HK-2 (cell line): Measurements from ENCODE around the gene ADK.
A peak's percentile ranks its signal among the peaks of the same experiment; 100 is the strongest.
"Not testable (repeated sequence)": the region's sequence is repeated elsewhere in the genome, so short reads cannot be mapped to it uniquely, and the experiment has no call there.

Experiments
- DNase-seq: peaks from one replicate; pipeline ENCODE4 v3.0.0-alpha.2; 2018; ENCODE audit not compliant: unreplicated experiment

Gene ADK

DNA sequence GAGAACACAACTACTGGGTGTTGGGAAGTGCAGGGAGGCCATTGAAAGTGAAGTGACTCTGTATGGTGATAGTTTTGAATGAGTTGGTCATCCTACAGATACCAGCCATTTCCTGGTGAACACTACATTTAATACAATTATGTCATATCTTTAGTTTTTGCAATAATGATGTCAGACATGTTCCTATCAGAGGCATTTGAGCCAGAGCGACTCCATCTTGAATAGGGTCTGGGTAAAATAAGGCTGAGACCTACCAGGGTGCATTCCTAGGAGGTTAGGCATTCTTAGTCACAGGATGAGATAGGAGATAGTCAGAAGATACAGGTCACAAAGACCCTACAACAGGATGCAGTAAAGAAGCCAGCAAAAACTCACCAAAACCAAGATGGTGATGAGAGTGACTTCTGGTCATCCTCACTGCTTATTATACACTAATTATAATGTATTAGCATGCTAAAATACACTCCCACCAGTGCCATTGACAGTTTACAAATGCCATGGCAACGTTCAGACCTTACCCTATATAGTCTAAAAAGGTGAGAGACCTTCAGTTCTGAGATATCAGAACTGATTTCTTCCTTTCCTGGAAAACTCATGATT lies 28.2 kb downstream of the ADK start:
- no peak for DNase-seq

GRCh38 chr10:74186678-74187077 lies 35.7 kb downstream of the ADK start:
- DNase-seq, result no peak

DNA sequence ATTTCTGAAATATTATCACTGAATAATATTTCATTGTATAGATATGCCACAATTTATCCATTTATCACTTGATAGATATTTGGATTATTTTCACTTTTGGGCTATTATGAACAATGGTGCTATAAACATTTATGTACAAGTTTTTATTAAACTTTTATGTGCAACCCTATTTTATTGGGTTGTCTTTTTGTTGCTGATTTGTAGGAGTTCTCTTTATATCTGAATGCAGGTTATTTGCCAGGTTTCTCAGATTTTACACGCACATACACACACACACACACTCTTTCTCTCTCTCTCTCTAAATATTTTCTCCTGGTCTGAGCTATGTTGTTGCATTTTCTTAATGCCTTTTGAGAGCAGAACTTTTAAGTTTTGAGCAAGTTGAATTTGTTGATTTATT lies 36.2 kb downstream of the ADK start:
- no peak for DNase-seq

DNA sequence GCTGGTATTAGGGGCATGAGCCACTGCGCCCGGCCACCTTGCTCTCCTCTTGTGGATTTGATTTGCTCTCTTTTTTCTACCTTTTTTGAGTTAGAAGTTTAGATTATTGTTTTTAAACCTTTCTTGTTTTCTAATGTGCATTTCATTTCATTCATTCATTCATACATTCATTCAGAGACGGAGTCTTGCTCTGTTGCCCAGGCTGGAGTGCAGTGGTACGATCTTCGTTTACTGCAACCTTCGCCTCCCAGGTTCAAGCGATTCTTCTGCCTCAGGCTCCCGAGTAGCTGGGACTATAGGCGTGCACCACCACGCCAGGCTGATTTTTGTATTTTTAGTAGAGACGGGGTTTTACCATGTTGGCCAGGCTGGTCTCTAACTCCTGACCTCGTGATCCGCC lies 37.6 kb downstream of the ADK start:
- not testable (repeated sequence) for DNase-seq

GRCh38 chr10:74189999-74190421 lies 39.0 kb downstream of the ADK start:
- peak; percentile 44 for DNase-seq

- no peak for DNase-seq
These were observed 39.5 kb downstream of the ADK start for GRCh38 chr10:74190494-74190893.

DNA sequence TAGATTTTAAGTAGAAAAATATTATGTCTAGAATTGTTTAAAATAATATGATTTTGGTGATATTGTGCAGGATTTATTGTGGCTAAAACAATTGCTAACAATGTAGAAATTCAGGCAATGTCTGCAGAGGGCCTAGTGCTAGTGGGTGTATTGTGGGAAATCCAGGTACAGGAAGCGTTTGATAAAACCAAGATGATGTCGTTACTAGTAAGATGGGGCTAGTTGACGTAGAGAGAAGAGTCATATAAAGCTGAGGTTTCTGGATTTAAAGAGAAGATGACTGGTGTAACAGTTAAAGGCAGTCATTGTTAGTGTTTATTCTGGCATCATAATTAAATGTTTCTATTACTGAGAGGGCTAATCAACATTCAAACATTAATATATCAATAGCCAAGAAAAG lies 43.5 kb downstream of the ADK start:
- DNase-seq, result no peak

GRCh38 chr10:74194999-74195398 lies 44.0 kb downstream of the ADK start:
- no peak for DNase-seq

GRCh38 chr10:74199315-74199714 lies 48.3 kb downstream of the ADK start:
- no peak for DNase-seq

DNA sequence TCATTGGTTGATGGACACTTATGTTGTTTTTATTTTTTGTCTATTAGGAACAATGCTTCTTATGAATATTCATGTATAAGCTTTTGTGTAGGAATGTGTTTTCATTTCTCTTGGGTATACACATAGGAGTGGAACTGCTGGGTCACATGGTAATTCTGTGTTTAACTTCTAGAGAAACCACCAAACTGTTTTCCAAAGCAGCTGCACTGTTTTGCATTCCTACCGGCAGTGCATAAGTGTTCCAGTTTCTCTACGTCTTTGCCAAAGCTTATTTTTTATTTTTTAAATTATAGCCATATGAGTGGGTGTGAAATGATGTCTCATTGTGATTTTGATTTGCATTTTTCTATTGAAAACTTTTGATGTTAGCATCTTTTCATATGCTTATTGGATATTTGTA lies 51.3 kb downstream of the ADK start:
- DNase-seq, result no peak

DNA sequence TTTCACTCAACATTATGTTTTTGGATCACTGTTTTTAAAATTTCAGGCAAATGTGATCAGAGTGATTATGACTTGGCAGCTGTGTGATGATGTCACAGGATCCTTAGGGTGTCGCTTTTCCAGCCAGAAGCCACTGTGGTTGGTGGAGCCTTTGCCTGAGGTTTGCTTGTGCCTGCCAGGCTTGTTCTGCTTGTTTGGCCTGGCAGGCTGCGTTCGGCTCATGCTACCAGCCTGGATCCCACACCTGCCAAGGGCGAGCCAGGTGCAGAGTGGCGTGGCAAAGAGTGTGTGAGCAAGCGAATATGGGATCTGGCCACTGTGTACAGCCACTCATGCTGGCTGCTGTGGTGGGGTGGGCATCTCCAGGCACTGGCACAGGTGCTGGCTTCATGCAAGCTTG lies 55.7 kb downstream of the ADK start:
- DNase-seq, result no peak

GRCh38 chr10:74207691-74208480 lies 56.9 kb downstream of the ADK start:
- no peak for DNase-seq

DNA sequence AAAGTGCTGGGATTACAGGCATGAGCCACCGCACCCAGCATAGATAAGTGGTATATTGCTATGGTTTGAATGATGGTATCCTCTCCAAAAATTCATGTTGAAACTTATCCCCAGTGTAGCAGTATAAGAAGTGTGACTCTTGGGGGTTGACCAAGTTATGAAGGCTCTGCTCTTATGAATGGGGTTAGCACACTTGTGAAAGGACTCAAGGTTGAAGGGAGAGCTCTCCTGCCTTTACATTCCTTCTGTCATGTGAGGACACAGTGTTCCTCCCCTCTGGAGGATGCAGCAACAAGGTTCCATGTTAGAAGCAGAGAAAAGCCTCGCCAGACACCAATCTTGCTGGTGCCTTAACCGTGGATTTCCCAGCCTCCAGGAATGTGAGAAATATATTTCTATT lies 58.0 kb downstream of the ADK start:
- DNase-seq, result no peak

DNA sequence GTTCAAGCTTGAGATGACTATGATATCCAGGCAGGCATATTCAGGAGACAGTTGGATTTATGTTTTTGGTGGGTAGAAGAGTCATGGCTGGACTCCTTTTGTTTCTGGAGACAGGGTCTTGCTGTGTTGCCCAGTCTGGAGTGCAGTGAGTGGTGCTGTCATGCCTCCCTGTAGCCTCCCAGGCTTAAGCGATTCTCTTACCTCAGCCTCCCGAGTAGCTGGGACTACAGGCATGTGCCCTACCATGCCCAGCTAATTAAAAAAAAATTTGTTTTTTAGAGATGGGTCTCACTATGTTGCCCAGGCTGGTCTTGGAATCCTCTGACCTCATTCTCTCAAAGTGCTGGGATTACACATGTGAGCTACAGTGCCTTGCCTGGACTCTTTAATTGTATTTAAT lies 62.0 kb downstream of the ADK start:
- DNase-seq, result no peak

- no peak for DNase-seq
These were observed 62.6 kb downstream of the ADK start for GRCh38 chr10:74213571-74214162.

- DNase-seq, result not testable (repeated sequence)
These were observed 66.1 kb downstream of the ADK start for GRCh38 chr10:74217110-74217509.

- not testable (repeated sequence) for DNase-seq
These were observed 71.4 kb downstream of the ADK start for GRCh38 chr10:74222467-74222866.

- peak; percentile 63 for DNase-seq
These were observed 72.9 kb downstream of the ADK start for GRCh38 chr10:74223755-74224529.

- no peak for DNase-seq
These were observed 76.8 kb downstream of the ADK start for GRCh38 chr10:74227697-74228424.

DNA sequence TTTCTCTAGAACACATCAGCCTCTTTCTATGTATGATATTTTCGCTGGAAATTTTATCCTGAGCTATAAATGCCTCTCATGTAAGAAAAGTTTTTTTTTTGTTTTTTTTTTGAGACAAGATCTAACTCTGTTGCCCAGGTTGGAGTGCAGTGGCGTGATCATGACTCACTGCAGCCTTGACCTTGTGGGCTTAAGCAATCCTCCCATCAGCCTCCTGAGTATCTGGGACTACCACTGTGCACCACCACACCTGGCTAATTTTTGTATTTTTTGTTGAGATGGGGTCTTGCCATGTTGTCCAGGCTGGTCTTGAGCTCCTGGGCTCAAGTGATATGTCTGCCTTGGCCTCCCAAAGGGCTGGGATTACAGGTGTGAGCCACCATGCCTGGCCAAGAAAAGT lies 80.4 kb downstream of the ADK start:
- no peak for DNase-seq

DNA sequence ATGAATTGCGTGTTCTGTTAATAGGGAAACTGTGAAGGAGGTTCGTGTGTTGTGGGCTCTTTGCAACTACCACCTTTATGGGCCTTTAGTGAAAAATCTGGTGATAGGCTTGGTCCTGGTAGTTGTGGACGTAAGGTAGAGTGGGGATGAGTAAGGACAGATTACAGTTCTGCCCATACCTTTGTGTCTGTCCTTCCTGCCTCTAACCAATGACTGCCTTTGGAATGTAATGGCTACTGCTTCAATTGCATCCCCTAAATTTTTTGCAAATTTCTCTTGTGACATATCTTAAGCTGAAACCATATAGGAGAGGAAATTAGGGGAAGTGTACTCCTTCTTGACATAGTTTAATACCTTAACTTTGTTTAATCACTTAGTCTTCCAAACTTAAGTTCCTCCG lies 82.3 kb downstream of the ADK start:
- DNase-seq, result no peak

DNA sequence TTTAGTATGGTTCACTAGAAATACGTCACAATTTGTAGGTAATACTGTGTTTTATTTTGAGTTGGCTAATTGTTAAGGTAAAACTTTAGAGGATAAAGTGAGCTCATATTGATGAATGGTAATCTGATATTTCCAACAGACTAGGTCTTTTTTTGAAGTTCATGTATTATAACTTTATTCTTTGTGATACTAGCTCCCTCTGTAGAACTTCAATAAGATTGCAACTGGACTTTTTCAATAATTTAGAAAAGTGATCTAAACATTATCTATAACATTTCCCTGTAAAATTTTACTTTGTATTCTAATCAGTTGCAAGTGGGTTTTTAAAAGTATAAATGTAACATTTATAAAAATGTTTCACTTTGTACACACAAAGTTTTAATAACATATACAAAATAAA lies 83.5 kb downstream of the ADK start:
- DNase-seq, result no peak
